Adipocyte (in vitro differentiated cells): Measurements from ENCODE around the gene SDHAF2.

Source experiments
- DNase-seq: peaks from one replicate; pipeline ENCODE4 v3.0.0-alpha.2; 2015; ENCODE audit warnings: low read depth
- H3K27me3 ChIP-seq: replicated peaks from 2 replicates; pipeline ENCODE4 v1.7.0; 2013; ENCODE audit warnings: mild to moderate bottlenecking, low read length, moderate library complexity; ENCODE audit not compliant: control insufficient read depth, insufficient read depth
- H3K36me3 ChIP-seq: 2 replicates; pipeline ENCODE4 v1.7.0; 2013; ENCODE audit warnings: low read length, mild to moderate bottlenecking, moderate library complexity; ENCODE audit not compliant: control insufficient read depth, insufficient read depth, severe bottlenecking
- H3K4me1 ChIP-seq: 2 replicates; pipeline ENCODE4 v1.7.0; 2013; ENCODE audit warnings: mild to moderate bottlenecking, low read length, moderate library complexity; ENCODE audit not compliant: control insufficient read depth, insufficient read depth
- H3K4me3 ChIP-seq: 2 replicates; pipeline ENCODE4 v1.7.0; 2013; ENCODE audit warnings: mild to moderate bottlenecking, low read length, moderate library complexity
- H3K9ac ChIP-seq: 2 replicates; pipeline ENCODE4 v1.7.0; 2013; ENCODE audit warnings: mild to moderate bottlenecking, low read length, moderate library complexity
- H3K9me3 ChIP-seq: 2 replicates; pipeline ENCODE4 v1.7.0; 2013; ENCODE audit warnings: mild to moderate bottlenecking, low read length, moderate library complexity; ENCODE audit not compliant: control insufficient read depth

The SDHAF2 gene

GRCh38 chr11:61406067-61406466 lies 23.9 kb upstream of the SDHAF2 start:
- no peaks in the 10 kb centered on the region for H3K4me1 ChIP-seq
- no peaks in the 10 kb centered on the region for H3K9me3 ChIP-seq
- H3K27me3 ChIP-seq = no peaks in the 10 kb centered on the region
- DNase-seq = no peak
- H3K36me3 ChIP-seq = peaks cover 90% of the 10 kb centered on the region
- H3K4me3 ChIP-seq = no peak overlapping the region
- H3K9ac ChIP-seq = no peak overlapping the region

DNA sequence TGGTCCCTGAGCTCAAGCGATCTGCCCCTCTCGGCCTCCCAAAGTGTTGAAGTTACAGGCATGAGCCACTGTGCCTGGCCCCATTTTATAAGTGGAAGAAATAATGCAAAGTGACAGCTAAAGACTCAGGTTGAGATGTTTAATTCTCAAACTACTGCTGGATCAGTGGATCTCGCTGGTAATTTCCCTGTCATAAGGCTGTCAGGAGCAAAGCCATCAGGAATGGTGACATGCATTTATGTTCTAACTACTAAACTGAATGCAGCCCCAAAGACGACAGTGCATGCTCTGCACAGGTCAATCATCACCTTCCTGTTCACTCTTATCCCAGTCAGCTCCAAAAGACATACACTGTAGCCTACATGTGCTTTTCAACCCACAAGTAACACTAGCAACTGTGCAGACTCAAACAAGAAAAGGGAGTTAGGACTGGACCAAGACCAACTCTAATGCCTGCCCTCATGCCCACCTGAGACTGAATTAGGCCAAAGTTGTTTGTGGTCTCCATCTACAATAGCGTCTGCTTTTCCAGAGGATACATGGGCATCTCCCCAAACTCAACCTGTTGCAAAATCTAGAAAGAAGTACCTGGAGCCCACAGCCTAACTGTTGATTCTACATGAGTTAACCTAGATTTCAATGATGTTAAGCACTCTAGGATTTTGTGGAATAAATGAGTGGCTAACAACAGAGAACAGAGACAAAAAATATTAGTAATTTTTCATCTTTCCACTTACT lies 22.8 kb upstream of the SDHAF2 start:
- Histone ChIP-seq H3K4me3 (no peak overlapping the region), H3K4me1 (no peaks in the 10 kb centered on the region), H3K27me3 (no peaks in the 10 kb centered on the region), H3K36me3 (peaks cover 95% of the 10 kb centered on the region), H3K9me3 (no peaks in the 10 kb centered on the region), H3K9ac (no peak overlapping the region)
- no peak for DNase-seq

DNA sequence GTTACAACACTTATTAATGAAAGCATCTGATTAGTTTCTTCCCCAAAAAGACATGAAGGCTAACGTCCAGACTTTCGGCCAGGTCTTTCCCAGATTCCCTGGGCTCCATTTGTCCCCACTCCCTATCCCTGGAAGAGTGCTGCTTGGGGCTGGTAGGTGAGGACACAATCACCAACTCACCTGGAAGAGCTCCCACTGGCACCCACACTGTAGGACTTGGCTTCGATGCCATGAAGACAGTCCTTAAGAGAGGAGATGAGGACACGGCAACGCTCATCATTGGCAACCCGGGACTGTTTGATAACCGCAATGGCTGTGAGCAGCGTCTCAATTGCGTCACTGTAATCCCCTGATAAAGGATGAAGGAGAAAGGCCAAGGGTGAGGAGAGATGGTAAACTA lies 18.3 kb upstream of the SDHAF2 start:
- H3K27me3 ChIP-seq = no peaks in the 10 kb centered on the region
- no peak overlapping the region for H3K9ac ChIP-seq
- H3K36me3 ChIP-seq = peaks cover 90% of the 10 kb centered on the region
- H3K4me1 ChIP-seq = peaks cover 18% of the 10 kb centered on the region
- no peak overlapping the region for H3K4me3 ChIP-seq
- H3K9me3 ChIP-seq = no peaks in the 10 kb centered on the region
- DNase-seq = no peak

DNA sequence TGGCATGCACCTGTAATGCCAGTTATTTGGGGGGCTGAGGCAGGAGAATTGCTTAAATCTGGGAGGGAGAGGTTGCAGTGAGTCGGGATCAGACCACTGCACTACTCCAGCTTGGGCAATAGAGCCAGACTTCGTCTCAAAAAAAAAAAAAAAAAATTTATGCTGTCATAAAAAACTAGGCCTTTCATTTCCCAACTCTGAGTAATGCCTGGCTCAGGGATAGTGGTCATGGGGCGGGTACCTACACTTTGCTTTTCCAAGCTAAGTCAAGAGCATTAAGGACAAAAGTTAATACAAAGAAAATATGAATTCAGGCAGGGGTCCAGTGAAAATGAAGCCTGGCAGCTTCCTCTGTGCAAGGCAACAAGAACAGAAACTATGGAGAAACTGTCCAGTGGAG lies 16.4 kb upstream of the SDHAF2 start:
- H3K36me3 ChIP-seq = peaks cover 89% of the 10 kb centered on the region
- peak; percentile 63 for DNase-seq
- peak overlapping the region; percentile 19 for H3K9ac ChIP-seq
- H3K9me3 ChIP-seq = no peaks in the 10 kb centered on the region
- H3K27me3 ChIP-seq = no peaks in the 10 kb centered on the region
- H3K4me1 ChIP-seq = peaks cover 35% of the 10 kb centered on the region
- no peak overlapping the region for H3K4me3 ChIP-seq

DNA sequence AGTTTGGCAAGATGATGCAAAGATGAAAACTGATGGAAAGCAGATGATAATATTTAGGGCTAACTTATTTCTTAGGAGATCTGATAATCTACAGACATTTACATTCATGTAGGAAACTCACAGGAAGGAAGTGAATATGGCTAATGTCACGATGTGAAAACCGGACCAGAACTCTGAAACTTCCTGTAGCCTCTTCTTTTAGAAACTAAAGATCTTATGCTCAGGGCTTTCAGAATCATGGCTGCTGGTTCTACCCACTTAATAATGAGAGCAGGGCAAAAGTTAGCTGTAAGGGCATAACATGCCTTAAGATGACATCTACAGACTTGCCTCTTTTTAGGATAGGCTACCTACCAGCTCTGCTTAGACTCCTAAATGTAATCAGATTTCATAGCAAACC lies 15.4 kb upstream of the SDHAF2 start:
- H3K27me3 ChIP-seq = no peaks in the 10 kb centered on the region
- peaks cover 91% of the 10 kb centered on the region for H3K36me3 ChIP-seq
- H3K4me1 ChIP-seq = peaks cover 38% of the 10 kb centered on the region
- no peak overlapping the region for H3K4me3 ChIP-seq
- DNase-seq = no peak
- H3K9ac ChIP-seq = peak overlapping the region; percentile 9
- H3K9me3 ChIP-seq = no peaks in the 10 kb centered on the region

DNA sequence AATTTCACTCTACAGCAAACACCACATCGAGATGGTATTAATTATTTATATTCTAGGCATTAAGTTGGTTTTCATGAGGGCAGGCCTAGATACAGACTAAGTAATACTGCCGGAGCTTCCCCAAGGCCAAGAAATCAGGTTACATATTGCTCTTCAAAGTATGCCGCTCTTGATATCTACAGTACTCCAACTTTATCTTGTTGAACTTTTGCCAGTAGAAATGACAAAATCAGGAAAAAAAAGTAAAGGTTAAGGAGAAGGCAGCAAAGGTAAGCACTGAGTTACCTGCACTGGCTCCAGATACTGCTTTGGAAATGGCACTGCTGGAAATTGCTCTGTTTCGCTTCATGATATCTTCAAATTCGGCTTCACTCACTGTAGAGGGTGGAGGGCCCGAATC lies 14.5 kb upstream of the SDHAF2 start:
- peaks cover 91% of the 10 kb centered on the region for H3K36me3 ChIP-seq

DNA sequence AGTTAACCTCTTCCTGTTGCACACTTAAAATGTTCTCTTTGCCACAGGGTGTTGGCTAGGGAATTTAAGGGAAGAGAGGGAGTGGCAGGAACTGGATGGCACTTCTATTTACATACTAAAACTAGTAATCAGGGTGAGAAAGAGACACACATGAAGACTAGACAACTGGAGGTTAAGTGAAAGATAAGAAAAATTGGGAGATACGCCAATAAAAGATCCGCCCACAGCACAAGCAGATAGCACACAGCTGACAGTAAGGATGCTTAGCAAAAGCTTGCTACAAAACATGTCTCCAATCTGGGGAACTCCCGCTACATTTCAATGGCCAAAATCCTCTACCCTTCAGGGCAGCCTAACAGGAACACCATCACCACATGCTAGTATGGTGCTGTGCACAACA lies 13.0 kb upstream of the SDHAF2 start:
- Histone ChIP-seq H3K9me3 (no peaks in the 10 kb centered on the region), H3K4me1 (peaks cover 38% of the 10 kb centered on the region), H3K27me3 (no peaks in the 10 kb centered on the region), H3K9ac (no peak overlapping the region), H3K36me3 (peaks cover 91% of the 10 kb centered on the region), H3K4me3 (no peak overlapping the region)
- DNase-seq = no peak

More for the DNA sequence above, 14.5 kb upstream of the SDHAF2 start:
- no peak overlapping the region for H3K9ac ChIP-seq
- no peaks in the 10 kb centered on the region for H3K27me3 ChIP-seq
- no peak for DNase-seq
- peaks cover 38% of the 10 kb centered on the region for H3K4me1 ChIP-seq
- H3K4me3 ChIP-seq = no peak overlapping the region
- no peaks in the 10 kb centered on the region for H3K9me3 ChIP-seq

GRCh38 chr11:61417670-61418069 lies 12.3 kb upstream of the SDHAF2 start:
- Histone ChIP-seq H3K36me3 (peaks cover 91% of the 10 kb centered on the region), H3K9me3 (no peaks in the 10 kb centered on the region), H3K4me3 (no peak overlapping the region), H3K4me1 (peaks cover 38% of the 10 kb centered on the region), H3K27me3 (no peaks in the 10 kb centered on the region), H3K9ac (peak overlapping the region; percentile 59)
- DNase-seq = peak; percentile 43

DNA sequence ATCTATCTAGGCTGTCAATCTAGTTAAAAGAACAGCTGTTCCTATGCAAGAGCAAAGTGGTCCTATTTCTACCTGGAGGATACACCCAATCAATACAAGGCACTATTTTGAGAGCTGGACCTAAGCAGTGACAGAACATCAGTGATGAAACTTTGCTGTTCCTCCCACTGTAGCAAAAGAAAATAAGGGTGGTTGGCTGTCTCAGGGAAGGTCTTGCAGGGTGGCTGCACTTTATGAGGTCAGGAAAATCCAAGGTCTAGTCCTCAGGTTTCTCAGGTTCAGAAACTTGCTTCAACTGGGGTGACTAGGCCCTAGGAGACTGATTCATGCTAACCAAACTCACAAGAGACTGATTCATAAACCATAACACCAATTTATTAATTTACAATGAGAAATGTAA lies 11.8 kb upstream of the SDHAF2 start:
- H3K4me1 ChIP-seq = peaks cover 36% of the 10 kb centered on the region
- H3K9me3 ChIP-seq = no peaks in the 10 kb centered on the region
- no peaks in the 10 kb centered on the region for H3K27me3 ChIP-seq
- no peak overlapping the region for H3K4me3 ChIP-seq
- H3K9ac ChIP-seq = peak overlapping the region; percentile 59
- no peak for DNase-seq
- peaks cover 87% of the 10 kb centered on the region for H3K36me3 ChIP-seq

GRCh38 chr11:61422226-61422625 lies 7.7 kb upstream of the SDHAF2 start:
- DNase-seq = no peak
- Histone ChIP-seq H3K27me3 (no peaks in the 10 kb centered on the region), H3K9ac (no peak overlapping the region), H3K4me3 (no peak overlapping the region), H3K4me1 (peaks cover 16% of the 10 kb centered on the region), H3K36me3 (peaks cover 93% of the 10 kb centered on the region), H3K9me3 (no peaks in the 10 kb centered on the region)

- Histone ChIP-seq H3K27me3 (no peaks in the 10 kb centered on the region), H3K4me3 (no peak overlapping the region), H3K4me1 (peaks cover 12% of the 10 kb centered on the region), H3K36me3 (peaks cover 76% of the 10 kb centered on the region), H3K9ac (no peak overlapping the region), H3K9me3 (no peaks in the 10 kb centered on the region)
- DNase-seq = no peak
These were observed 4.4 kb upstream of the SDHAF2 start for GRCh38 chr11:61425367-61426131.
